IPS-15b (cell line): Measurements from ENCODE around the gene RASIP1.
"Not testable (repeated sequence)": the region's sequence is repeated elsewhere in the genome, so short reads cannot be mapped to it uniquely, and the experiment has no call there.

Source experiments
- H3K27me3 ChIP-seq: one replicate; pipeline ENCODE4 v1.6.1; 2013; ENCODE audit warnings: low read length; ENCODE audit not compliant: control insufficient read depth, insufficient read depth
- H3K36me3 ChIP-seq: one replicate; pipeline ENCODE4 v1.6.1; 2013; ENCODE audit warnings: low read length; ENCODE audit not compliant: control insufficient read depth, insufficient read depth
- H3K4me1 ChIP-seq: one replicate; pipeline ENCODE4 v1.6.1; 2013; ENCODE audit warnings: mild to moderate bottlenecking, low read length; ENCODE audit not compliant: control insufficient read depth, insufficient read depth
- H3K4me3 ChIP-seq: one replicate; pipeline ENCODE4 v1.5.1; 2013; ENCODE audit warnings: low read depth, low read length
- H3K9ac ChIP-seq: one replicate; pipeline ENCODE4 v1.6.1; 2013; ENCODE audit warnings: low read depth, mild to moderate bottlenecking, low read length
- H3K9me3 ChIP-seq: one replicate; pipeline ENCODE4 v1.6.1; 2013; ENCODE audit warnings: mild to moderate bottlenecking, low read length; ENCODE audit not compliant: control insufficient read depth, insufficient read depth

The RASIP1 gene

GRCh38 chr19:48768994-48769713, 28.7 kb upstream of the RASIP1 start:
- H3K4me1 ChIP-seq, result no peaks in the 10 kb centered on the region
- no peak overlapping the region for H3K9ac ChIP-seq
- H3K36me3 ChIP-seq, result no peaks in the 10 kb centered on the region
- H3K4me3 ChIP-seq, result no peak overlapping the region
- H3K27me3 ChIP-seq, result no peaks in the 10 kb centered on the region
- H3K9me3 ChIP-seq, result no peaks in the 10 kb centered on the region

GRCh38 chr19:48768171-48768753, 27.9 kb upstream of the RASIP1 start:
- not testable (repeated sequence) for H3K4me1 ChIP-seq, H3K4me3 ChIP-seq, H3K27me3 ChIP-seq, H3K9ac ChIP-seq, H3K9me3 ChIP-seq, H3K36me3 ChIP-seq

GRCh38 chr19:48765816-48766215, 25.4 kb upstream of the RASIP1 start:
- not testable (repeated sequence) for H3K9ac ChIP-seq, H3K36me3 ChIP-seq, H3K9me3 ChIP-seq, H3K4me3 ChIP-seq, H3K27me3 ChIP-seq, H3K4me1 ChIP-seq

GRCh38 chr19:48760504-48761205, 20.2 kb upstream of the RASIP1 start:
- peaks cover 3% of the 10 kb centered on the region for H3K27me3 ChIP-seq
- H3K36me3 ChIP-seq, result no peaks in the 10 kb centered on the region
- no peaks in the 10 kb centered on the region for H3K4me1 ChIP-seq
- no peak overlapping the region for H3K9ac ChIP-seq
- H3K4me3 ChIP-seq, result no peak overlapping the region
- no peaks in the 10 kb centered on the region for H3K9me3 ChIP-seq

GRCh38 chr19:48757741-48758144, 17.3 kb upstream of the RASIP1 start:
- Histone ChIP-seq H3K9ac (no peak overlapping the region), H3K4me3 (no peak overlapping the region), H3K36me3 (peaks cover under 1% of the 10 kb centered on the region), H3K9me3 (no peaks in the 10 kb centered on the region), H3K4me1 (peaks cover 3% of the 10 kb centered on the region), H3K27me3 (peaks cover 3% of the 10 kb centered on the region)

GRCh38 chr19:48757089-48757675, 16.8 kb upstream of the RASIP1 start:
- Histone ChIP-seq H3K9ac (no peak overlapping the region), H3K36me3 (peaks cover 2% of the 10 kb centered on the region), H3K9me3 (no peaks in the 10 kb centered on the region), H3K4me3 (no peak overlapping the region), H3K27me3 (no peaks in the 10 kb centered on the region), H3K4me1 (peaks cover 3% of the 10 kb centered on the region)

GRCh38 chr19:48756686-48757085, 16.3 kb upstream of the RASIP1 start:
- no peaks in the 10 kb centered on the region for H3K27me3 ChIP-seq
- H3K9me3 ChIP-seq, result no peaks in the 10 kb centered on the region
- H3K9ac ChIP-seq, result no peak overlapping the region
- H3K36me3 ChIP-seq, result peaks cover 2% of the 10 kb centered on the region
- H3K4me3 ChIP-seq, result no peak overlapping the region
- H3K4me1 ChIP-seq, result peaks cover 3% of the 10 kb centered on the region

- H3K36me3 ChIP-seq, result peaks cover 2% of the 10 kb centered on the region
- no peaks in the 10 kb centered on the region for H3K27me3 ChIP-seq
- H3K9ac ChIP-seq, result no peak overlapping the region
- no peak overlapping the region for H3K4me3 ChIP-seq
- peaks cover 5% of the 10 kb centered on the region for H3K4me1 ChIP-seq
- H3K9me3 ChIP-seq, result no peaks in the 10 kb centered on the region
Measured at GRCh38 chr19:48756212-48756611, 15.8 kb upstream of the RASIP1 start.

GRCh38 chr19:48755787-48756186, 15.4 kb upstream of the RASIP1 start:
- Histone ChIP-seq H3K4me1 (peaks cover 8% of the 10 kb centered on the region), H3K9me3 (no peaks in the 10 kb centered on the region), H3K4me3 (no peak overlapping the region), H3K36me3 (peaks cover 6% of the 10 kb centered on the region), H3K27me3 (no peaks in the 10 kb centered on the region), H3K9ac (no peak overlapping the region)

GRCh38 chr19:48755084-48755641, 14.8 kb upstream of the RASIP1 start, which contains the start of gene FGF21:
TSS of gene FGF21 (plus strand) at chr19:48755524. CDS start at chr19:48756237, 713 bp downstream.
- H3K4me1 ChIP-seq, result peaks cover 8% of the 10 kb centered on the region
- peak within 1 kb of the TSS; percentile 24 for H3K9ac ChIP-seq
- H3K9me3 ChIP-seq, result no peaks in the 10 kb centered on the region
- peaks cover 12% of the 10 kb centered on the region for H3K36me3 ChIP-seq
- no peaks in the 10 kb centered on the region for H3K27me3 ChIP-seq
- no peak within 1 kb of the TSS for H3K4me3 ChIP-seq

GRCh38 chr19:48752496-48753365, 12.3 kb upstream of the RASIP1 start, which contains the start of gene FUT1:
TSS of gene FUT1 (minus strand) at chr19:48752641. CDS start at chr19:48751281, 1,360 bp downstream.
- H3K9me3 ChIP-seq, result no peaks in the 10 kb centered on the region
- H3K4me3 ChIP-seq, result peak within 1 kb of the TSS; percentile 92
- peaks cover 8% of the 10 kb centered on the region for H3K4me1 ChIP-seq
- H3K9ac ChIP-seq, result peak within 1 kb of the TSS; percentile 70
- no peaks in the 10 kb centered on the region for H3K27me3 ChIP-seq
- peaks cover 18% of the 10 kb centered on the region for H3K36me3 ChIP-seq
